Iris pigment epithelial cell (primary cell): ENCODE measurements around the gene SLC25A29.

Source experiments
- DNase-seq: peaks from one replicate; pipeline ENCODE4 v3.0.0-alpha.2; 2011; ENCODE audit warnings: low read depth

SLC25A29 gene

DNA sequence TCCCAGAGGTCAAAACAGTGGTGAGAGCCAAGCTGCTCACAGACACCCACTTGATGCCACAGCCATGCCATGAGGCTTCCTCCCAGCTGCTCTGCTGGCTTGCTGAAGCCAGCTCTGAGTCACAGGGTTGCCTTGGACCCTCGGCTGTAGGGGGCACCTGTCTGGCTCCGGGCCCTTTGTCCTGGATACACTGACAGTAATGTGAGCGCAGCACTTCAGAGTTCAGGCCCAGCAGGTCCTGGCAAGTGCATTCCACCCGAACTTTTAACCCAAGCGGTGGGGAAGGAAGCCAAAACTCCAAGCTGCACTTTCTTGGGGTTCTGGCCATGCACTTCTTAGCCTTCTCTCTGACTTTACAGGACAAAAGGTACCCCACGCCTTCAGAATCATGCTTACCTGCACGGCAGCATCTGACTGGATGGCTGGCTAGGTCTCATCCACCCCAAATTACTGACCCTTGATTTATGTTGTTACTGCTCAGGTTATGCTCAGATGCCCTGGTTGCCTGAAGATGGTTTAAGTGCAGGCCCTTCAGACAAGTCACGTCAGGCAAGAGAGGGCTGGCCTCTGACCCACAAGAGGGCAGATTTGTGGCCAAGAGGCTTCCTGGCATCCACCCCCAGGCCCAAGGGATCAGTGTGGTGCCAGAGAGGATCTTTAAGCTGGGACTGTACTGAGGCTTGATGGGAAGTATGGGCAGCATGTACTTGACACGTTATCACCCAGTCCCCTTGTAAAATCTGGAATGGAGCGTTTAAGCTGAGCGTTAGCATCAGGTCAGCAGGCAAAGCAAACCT, 24.8 kb downstream of the SLC25A29 start:
- no peak for DNase-seq

DNA sequence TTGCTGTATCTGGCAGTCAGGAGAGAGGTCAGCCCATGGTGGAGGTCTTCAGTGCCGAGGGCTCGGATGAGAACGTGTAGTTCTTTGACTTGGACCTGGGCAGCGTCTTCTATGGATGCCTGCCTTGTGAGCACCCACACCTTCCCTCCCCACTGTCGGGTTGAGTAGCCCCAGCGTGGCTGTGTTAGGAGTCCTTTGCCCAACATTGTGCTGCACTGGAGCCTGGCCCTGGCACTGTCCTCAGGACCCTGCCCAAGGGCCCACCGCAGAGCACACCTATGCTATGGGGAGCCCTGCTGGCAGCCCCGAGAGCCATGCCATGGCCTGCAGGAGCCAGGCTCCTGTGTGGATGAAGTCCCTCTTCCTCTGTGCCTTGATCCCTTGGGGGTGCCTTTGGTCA, 26.7 kb downstream of the SLC25A29 start:
- DNase-seq, result no peak

DNA sequence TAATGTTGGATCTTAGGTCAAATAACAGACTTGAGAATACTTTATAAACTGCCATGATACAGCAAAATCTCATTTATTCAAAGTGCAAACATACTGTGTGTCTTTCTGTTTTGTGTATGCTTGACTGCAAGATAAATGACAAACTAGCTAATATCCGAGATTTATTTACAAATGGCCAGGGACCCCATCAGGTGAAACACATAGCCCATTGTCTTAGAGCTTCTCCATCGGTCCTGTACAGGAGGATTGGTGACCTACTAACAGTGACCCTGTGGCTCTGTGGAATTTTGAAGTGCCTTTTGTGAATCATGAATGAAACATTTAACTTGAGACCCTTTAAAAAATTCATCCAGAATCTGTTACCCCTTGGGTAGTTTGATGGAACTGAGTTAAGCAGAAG, 27.1 kb downstream of the SLC25A29 start:
- no peak for DNase-seq

DNA sequence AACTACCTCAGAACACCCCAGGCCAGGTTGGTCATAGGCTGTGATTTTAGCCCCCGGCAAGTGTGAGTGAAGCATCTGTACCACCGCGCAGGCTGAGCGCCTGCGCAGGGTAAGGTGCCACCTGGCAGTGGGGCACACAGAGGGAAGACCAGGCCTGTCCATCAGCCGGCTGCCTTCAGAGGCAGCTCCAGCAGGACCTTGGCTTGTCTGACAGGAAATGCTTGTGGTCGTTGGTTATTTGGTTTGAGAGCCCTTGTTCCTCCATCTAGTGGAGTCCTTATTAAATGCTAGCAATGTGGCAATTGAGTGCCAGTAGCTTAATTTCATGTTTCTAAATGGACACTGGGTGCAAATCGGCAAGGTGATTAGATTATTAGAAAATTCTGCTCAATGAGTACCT, 27.5 kb downstream of the SLC25A29 start:
- peak; percentile 81 for DNase-seq

DNA sequence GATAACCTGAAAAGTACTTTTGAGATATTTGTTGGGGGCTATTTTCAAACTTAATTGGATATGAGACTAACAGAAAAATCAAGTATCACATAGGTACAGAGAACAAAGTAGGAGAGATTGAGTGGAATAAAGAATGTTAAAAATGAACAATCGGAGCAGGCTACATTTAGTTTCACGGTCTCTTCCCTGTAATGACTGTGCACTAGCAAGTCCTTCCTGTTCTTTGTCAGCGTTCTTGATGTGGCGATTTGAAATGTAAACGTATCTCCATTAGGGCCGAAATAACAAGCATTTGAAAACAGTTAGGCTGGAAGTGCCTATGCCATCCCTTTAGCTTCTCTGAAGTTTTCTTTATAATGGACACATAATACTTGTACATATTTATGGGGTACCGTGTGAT, 31.0 kb downstream of the SLC25A29 start:
- no peak for DNase-seq

DNA sequence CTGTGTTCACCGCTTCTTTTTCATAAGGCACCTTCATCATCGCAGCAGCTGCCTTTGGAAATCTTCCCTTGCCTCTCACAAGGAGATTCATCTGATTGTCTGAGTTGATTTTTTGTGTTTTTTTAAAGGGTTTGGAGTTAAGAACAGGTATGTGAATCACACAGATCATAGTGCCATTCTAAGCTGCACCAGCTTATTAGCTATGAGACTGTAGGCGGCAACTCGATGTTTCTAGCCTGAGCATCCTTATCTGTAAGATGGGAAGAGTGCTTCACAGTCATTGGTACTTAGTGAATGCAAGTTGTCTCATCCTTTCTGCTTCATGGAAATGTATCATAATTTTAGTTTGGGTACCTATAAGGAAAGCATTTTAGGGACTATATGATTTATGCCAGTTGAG, 32.0 kb downstream of the SLC25A29 start:
- DNase-seq, result no peak

DNA sequence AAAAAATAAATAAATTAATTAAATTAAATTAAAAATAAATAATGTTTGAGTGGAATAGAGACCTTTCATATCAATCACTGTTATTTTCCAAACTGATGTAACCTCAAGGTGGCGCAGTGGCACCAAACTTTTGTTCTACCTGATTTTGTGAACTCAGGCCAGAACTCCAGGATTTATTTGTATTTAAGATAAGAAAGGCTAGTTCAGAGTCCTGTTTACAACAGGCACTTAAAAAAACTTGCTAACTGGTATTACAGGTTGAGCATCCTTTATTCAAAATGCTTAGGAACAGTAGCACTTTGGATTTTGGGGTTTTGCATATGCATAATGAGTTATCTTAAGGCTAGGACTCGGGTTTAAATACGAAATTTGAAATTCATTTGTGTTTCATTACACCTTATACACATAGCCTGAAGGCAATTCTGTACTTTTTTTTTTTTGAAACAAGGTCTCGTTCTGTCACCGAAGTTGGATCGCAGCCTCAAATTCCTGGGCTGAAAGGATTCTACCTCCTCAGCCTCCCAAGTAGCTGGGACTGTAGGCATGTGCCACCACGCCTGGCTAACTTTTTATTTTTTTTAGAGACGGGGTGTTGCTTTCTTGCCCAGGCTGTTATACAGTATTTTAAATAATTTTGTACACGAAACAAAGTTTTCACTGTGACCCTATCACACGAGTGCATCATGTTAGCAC, 34.9 kb downstream of the SLC25A29 start:
- DNase-seq, result no peak

DNA sequence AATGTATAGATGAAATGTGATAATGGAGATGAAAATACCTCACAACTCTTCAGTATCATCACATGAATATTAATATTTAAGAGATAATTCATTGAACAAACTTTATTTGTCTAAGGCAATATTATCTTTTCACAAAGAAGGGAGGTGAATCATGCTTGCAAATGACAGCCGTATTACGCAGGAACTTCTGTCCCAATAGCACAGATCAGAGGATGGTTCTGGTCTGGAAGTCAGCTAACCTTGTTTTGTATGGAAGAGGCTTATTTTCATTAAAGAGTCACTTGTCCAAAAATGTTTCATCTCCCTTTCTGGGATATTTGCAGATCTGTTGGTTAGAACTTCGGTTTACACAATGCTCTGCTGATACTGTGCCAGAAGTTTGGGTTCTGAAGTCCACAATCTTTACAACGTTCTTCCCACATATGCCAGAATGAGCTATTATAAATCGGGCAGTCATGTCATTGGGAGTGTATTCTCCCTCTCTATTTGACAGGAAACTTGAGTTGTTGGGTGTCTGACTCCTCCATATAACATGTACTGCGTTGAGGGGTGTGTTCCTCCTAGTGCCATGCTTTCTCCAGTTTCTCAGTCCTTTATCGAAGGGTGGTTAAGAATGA, 37.5 kb downstream of the SLC25A29 start:
- peak; percentile 26 for DNase-seq

DNA sequence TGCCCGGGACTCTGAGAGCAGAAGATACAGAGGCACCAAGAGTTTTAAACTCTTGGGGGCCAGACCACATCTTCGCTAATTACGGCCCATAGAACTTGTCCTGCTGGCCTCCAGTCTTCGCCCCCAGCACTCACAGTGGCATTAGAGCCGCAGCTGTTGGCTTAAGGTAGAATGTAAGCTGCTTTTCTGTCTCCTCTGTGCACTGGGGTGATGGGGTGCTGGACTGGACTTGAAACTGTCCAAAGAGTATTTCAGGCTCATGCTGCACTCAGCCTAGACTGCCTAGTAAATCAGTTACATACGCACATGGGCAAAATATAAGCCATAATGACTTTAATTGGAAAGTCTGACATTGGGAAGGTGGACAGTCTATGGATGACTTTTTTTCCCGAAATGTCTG, 38.3 kb downstream of the SLC25A29 start:
- no peak for DNase-seq

DNA sequence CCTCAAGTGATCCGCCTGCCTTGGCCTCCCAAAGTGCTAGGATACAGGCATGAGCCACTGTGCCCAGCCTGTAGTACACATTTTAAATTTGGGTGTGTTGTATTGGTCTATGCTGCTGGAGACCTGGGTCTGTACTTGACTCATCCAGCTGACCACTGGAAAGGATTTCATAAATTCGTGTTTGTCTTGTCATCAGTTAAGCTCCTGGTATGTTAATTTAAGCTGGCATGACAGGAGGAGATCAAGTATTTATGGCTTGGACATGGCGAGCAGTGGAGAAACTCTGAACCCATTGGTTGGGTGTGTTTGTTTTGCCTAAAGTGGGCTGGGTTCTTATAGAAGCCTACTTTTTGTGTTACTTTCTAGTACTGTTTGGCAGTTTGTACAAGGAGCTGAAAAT, 43.1 kb downstream of the SLC25A29 start:
- DNase-seq, result peak; percentile 84

DNA sequence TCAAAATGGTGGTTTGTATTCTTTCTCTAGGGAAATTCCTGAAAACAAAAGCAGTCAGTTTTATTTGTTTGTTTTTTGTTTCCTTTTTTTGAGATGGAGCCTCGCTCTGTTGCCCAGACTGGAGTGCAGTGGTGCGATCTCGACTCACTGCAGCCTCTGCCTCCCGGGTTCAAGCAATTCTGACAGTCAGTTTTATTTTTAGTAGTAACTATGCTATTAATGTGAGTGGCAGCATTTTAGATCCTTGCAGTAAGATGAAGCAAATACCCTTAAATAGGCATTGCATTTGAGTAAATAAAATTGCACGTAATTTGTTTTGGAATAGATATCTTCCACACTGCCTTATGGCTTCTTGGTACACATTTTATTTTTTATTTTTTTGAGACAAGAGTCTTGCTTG, 43.7 kb downstream of the SLC25A29 start:
- DNase-seq, result no peak

DNA sequence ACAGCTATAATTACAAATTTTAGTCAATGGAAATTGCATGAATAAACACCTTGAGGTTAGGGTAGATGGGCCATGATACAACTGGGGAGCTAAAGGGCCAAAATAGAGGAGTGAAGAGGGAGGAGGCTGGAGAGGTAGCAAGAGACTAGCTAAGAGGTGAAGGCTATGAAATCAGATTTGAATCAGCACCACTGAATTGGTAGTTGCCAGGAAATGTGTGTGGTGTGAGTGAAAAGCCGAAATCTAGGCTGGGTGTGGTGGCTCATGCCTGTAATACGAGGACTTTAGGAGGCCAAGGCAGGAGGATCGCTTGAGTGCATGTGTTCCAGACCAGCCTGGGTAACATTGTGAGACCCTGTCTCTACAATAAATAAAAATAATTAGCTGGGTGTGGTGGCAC, 44.6 kb downstream of the SLC25A29 start:
- DNase-seq, result no peak

DNA sequence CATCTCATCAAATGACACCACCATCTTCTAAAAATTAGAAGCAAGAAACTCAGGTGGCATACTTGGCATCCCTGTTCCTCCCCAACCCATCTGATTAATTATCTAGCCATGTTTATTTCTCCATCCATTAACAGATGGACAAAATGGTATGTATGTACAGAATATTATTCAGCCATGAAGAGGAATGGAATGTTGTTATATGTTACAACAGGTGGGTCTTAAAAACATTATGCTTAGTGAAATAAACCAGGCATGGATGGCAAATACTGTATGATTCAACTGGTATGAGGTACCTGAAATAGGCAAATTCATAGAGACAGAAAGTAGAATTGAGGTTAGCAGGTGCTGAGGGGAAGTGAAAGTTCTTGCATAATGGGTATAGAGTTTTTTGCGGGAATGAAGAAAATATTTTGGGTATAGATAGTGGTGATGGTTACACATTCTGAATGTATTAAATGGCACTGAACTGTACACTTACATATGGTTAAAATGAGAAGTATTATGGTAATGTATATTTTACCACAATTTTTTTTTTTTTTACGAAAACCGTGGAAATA, 49.8 kb downstream of the SLC25A29 start:
- no peak for DNase-seq

DNA sequence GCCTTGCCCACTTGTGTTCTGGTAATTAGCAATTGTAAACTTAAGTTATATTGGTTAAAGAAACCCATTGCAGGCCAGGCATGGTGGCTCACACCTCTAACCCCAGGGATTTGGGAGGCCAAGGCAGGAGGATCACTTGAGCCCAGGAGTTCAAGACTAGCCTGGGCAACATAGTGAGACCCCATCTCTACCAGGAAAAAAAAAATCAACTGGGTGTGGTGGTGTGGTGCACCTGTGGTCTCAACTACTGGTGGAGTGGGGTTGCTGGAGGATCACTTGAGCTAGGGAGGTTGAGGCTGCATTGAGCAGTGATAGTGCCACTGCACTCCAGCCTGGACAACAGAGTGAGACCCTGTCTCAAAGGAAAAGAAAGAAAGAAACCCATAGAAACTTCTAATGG, 53.6 kb downstream of the SLC25A29 start:
- no peak for DNase-seq

DNA sequence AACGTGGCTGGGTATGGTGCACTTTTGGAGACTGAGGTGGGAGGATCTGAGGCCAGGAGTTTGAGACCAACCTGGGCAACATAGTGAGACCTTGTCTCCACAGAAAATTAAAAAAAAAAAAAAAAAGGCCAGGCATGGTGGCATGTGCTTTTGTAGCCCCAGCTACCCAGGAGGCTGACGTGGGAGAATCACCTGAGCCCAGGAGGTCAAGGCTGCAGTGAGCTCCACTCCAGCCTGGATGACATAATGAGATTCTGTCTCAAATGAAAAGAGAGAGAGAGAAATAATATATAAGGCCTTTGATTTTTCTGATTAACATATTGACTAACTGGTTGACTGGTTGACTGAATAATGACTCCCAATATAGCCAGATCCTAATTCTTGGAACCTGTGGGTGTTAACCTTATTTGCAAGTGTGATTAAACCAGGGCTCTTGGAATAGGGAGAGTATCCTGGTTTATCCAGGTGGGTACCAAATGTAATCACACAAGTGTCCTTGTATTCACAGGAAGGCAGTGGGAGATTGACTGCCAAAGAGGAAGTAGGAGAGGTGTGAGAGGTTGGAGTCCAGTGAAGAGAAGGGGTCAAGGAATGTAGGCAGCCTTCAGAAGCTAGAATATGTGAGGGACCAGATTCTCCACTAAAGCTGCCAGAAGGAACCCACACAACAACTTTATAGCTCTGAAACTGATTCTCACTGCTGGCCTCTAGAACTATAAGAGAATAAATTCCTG, 55.3 kb downstream of the SLC25A29 start:
- DNase-seq, result no peak

DNA sequence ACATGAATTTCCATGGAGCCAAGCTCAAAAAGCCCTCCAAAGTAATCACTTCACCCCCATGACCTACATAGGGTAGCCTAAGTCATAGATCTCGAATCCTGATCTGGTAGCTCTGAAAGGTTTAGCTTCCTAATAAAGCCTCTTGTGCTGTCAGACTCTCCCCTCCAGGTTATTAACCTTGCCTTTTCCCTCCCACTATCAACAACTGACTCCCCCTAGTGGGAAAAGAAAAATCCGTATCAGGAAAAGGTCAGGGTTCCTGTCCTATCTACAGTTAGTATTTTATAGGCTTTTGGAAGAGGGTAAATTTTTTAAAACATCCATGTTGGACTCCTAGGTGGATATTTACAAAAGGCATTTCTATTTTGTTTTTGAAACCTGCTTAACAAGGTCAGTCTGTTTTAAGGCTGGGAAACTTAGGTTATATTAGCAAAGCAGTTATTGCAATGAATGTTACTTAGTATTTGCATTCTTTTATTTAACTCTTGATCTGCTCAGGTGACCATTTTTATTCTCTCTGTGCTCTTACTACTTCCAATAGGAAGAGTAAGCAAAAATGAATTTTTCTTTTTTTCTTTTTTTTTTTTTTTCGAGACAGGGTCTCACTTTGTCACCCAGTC, 59.3 kb downstream of the SLC25A29 start:
- peak; percentile 44 for DNase-seq

DNA sequence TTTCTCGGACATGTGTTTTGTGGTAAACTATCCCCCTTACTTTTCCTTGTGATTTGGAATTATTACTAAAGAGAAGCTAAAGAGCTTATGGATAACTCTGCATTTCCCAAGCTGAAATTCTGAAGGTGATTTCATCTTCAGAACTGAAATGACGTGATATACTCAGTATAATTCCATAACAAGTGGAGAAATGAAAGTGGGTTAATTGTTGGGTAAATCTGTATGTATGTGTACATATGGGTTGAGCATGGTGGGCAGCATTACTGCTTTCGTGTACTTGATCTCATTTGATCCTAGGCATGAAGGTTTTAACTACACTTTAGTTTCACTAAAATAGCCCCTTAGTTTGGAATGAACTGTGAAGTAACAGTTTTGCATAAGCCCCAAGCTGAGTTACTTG, 63.2 kb downstream of the SLC25A29 start:
- no peak for DNase-seq

DNA sequence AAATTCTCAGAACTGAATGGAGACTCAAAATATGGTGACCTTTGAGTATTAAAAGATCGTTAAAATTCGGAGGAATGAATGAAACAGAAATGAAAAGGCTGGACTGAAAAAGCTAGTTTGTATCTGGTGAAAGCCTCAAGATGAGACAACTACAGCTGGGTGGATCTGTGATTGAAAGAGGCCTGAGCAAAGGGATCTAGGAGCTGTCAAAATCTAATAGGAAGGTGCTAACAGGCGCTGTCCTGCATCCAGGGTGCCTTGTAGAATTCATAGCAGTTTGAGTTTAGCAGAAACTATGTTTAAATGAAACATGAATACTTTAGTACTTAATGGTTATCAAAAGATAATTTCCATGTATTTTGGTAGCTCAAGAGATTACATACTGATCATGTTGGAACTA, 65.0 kb downstream of the SLC25A29 start:
- DNase-seq, result no peak
